UCSD-AML1 (cell line): ENCODE results near the gene MRAP2.
"Not testable (repeated sequence)": the region's sequence is repeated elsewhere in the genome, so short reads cannot be mapped to it uniquely, and the experiment has no call there.

Experiments
- DNase-seq: peaks from one replicate; lab custom pipeline; 2025; ENCODE audit not compliant: unreplicated experiment; lab: John Stamatoyannopoulos, UW

The MRAP2 gene

GRCh38 chr6:84027340-84028181 lies 6.0 kb upstream of the MRAP2 start:
- no peak for DNase-seq

- no peak for DNase-seq
These were observed 5.2 kb upstream of the MRAP2 start for GRCh38 chr6:84028350-84028749.

GRCh38 chr6:84032000-84032399 lies 1.6 kb upstream of the MRAP2 start:
- DNase-seq = not testable (repeated sequence)

GRCh38 chr6:84035484-84035883 lies 1.9 kb downstream of the MRAP2 start:
- no peak for DNase-seq

GRCh38 chr6:84037425-84038089 lies 4.0 kb downstream of the MRAP2 start:
- DNase-seq = no peak

- no peak for DNase-seq
These were observed 9.0 kb downstream of the MRAP2 start for GRCh38 chr6:84042603-84043002.

- DNase-seq = no peak
These were observed 10.0 kb downstream of the MRAP2 start for GRCh38 chr6:84043555-84043954.

- DNase-seq = no peak
These were observed 13.2 kb downstream of the MRAP2 start for GRCh38 chr6:84046755-84047154.

- no peak for DNase-seq
These were observed 15.0 kb downstream of the MRAP2 start for GRCh38 chr6:84048588-84048987.

GRCh38 chr6:84050408-84050807 lies 16.8 kb downstream of the MRAP2 start:
- DNase-seq = no peak

GRCh38 chr6:84052204-84052882 lies 18.8 kb downstream of the MRAP2 start:
- DNase-seq = no peak

- DNase-seq = no peak
These were observed 19.3 kb downstream of the MRAP2 start for GRCh38 chr6:84052883-84053241.

GRCh38 chr6:84055647-84056046 lies 22.1 kb downstream of the MRAP2 start:
- DNase-seq = no peak

GRCh38 chr6:84057908-84058307 lies 24.3 kb downstream of the MRAP2 start:
- DNase-seq = no peak

GRCh38 chr6:84059082-84059481 lies 25.5 kb downstream of the MRAP2 start:
- no peak for DNase-seq

GRCh38 chr6:84061174-84061573 lies 27.6 kb downstream of the MRAP2 start:
- DNase-seq = no peak

- DNase-seq = no peak
These were observed 28.2 kb downstream of the MRAP2 start for GRCh38 chr6:84061613-84062398.

GRCh38 chr6:84062519-84063154 lies 29.1 kb downstream of the MRAP2 start:
- DNase-seq = no peak

- DNase-seq = no peak
These were observed 32.2 kb downstream of the MRAP2 start for GRCh38 chr6:84065693-84066290.

- no peak for DNase-seq
These were observed 33.0 kb downstream of the MRAP2 start for GRCh38 chr6:84066536-84066935.
